ENCODE results near the gene ARL11. TPM values are rescaled to one million over a fixed set of nuclear protein-coding genes. Genes with fewer than 3 reads are reported as not detected.

The ARL11 gene
- total RNA-seq, 2 donors from 2014 or later, result 0.24 to 0.49 TPM

DNA sequence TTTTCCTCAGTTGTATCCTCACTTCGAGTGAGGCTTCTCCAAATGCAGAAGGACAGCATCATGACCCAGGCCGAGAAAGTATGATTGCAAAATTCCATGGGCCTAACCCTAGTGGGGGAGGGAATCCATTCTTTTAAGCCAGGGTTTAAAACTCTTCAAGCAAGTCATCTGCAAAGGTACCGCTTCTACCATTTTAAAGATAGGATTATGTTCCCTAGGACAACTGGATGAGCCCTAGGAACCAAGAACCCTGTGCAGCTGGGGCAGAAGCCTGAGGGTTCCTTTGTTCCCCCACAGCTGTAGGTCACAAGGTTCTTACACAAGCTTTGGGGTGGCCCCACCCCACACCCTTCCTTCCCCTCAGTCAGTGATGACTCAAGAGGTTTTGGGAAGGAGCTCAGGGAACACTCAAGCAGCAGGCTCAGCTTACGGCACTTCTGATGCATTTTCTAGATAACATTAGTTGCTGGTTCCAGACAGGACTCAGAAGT is 13.5 kb downstream of the ARL11 start:
- 89 to 92% methylated on average over 4 of the region's 4 CpGs for WGBS, 2 experiments (ENCODE audit: insufficient coverage in 1 of 2, insufficient read length in 1 of 2)
- H3K4me3 ChIP-seq (ENCODE audit: low read length), result no peak overlapping the region
- no peak overlapping the region for H3K9ac ChIP-seq (ENCODE audit: extremely low read depth, low read length, poor library complexity, severe bottlenecking)
- no peaks in the 10 kb centered on the region for H3K27me3 ChIP-seq (ENCODE audit: control insufficient read depth, insufficient read depth, low read length, poor library complexity, severe bottlenecking)
- no peak for DNase-seq
- TF ChIP-seq, protein P1, sequence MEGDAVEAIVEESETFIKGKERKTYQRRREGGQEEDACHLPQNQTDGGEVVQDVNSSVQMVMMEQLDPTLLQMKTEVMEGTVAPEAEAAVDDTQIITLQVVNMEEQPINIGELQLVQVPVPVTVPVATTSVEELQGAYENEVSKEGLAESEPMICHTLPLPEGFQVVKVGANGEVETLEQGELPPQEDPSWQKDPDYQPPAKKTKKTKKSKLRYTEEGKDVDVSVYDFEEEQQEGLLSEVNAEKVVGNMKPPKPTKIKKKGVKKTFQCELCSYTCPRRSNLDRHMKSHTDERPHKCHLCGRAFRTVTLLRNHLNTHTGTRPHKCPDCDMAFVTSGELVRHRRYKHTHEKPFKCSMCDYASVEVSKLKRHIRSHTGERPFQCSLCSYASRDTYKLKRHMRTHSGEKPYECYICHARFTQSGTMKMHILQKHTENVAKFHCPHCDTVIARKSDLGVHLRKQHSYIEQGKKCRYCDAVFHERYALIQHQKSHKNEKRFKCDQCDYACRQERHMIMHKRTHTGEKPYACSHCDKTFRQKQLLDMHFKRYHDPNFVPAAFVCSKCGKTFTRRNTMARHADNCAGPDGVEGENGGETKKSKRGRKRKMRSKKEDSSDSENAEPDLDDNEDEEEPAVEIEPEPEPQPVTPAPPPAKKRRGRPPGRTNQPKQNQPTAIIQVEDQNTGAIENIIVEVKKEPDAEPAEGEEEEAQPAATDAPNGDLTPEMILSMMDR (conservative IDR thresholded peaks at IDR 0.05), result no peak
- no peaks in the 10 kb centered on the region for H3K4me1 ChIP-seq (ENCODE audit: control insufficient read depth, insufficient read depth, low read length)
- Mint-ChIP-seq H3K27me3 (ENCODE audit: insufficient read depth) (no peaks in the 10 kb centered on the region), H3K4me1 (no peaks in the 10 kb centered on the region), H3K27ac (no peak overlapping the region), H3K4me3 (no peak overlapping the region), H3K36me3 (ENCODE audit: low read depth) (no peaks in the 10 kb centered on the region), H3K9me3 (no peaks in the 10 kb centered on the region)
- no peak overlapping the region for H3K27ac ChIP-seq (ENCODE audit: low read depth, low read length)
- H3K9me3 ChIP-seq (ENCODE audit: control insufficient read depth, low read length), result no peaks in the 10 kb centered on the region
- H3K36me3 ChIP-seq (ENCODE audit: control insufficient read depth, insufficient read depth, low read length), result no peaks in the 10 kb centered on the region

DNA sequence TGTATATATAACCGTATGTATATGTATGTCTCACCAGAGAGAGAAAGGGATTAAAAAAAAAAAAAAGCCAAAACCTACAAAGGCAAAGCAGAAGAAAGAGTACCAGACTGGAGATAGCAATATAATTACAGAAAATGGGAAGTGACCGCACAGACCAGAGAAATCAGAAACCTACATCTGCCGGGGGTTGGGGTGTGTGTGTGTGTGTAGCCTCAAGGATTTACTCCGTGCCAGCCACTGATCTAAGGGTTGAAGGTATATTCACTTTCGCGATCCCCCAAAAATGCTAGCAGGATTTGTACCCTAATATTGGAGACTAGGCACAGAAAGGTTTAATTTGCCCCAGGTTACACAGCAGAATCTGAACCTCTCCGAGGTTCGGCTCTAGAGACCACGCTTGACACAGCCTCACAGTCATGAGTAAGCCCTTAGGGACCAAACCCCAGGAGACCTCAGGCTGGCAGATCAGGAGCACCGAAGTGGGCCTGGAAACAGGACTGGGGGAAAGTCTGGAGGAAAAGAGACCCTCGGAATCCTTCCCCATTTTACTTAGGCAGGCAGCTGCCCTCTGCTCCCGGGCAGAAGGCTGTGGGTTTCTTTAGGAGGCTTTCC is 14.8 kb downstream of the ARL11 start:
- DNase-seq, result no peak
- Mint-ChIP-seq H3K36me3 (ENCODE audit: low read depth) (no peaks in the 10 kb centered on the region), H3K27ac (no peak overlapping the region), H3K4me3 (no peak overlapping the region), H3K4me1 (no peaks in the 10 kb centered on the region), H3K9me3 (no peaks in the 10 kb centered on the region), H3K27me3 (ENCODE audit: insufficient read depth) (no peaks in the 10 kb centered on the region)
- no peak overlapping the region for H3K27ac ChIP-seq (ENCODE audit: low read depth, low read length)
- no peak overlapping the region for H3K9ac ChIP-seq (ENCODE audit: extremely low read depth, low read length, poor library complexity, severe bottlenecking)
- TF ChIP-seq, protein P1 (conservative IDR thresholded peaks at IDR 0.05), result no peak
- no peak overlapping the region for H3K4me3 ChIP-seq (ENCODE audit: low read length)
- H3K4me1 ChIP-seq (ENCODE audit: control insufficient read depth, insufficient read depth, low read length), result no peaks in the 10 kb centered on the region
- no peaks in the 10 kb centered on the region for H3K27me3 ChIP-seq (ENCODE audit: control insufficient read depth, insufficient read depth, low read length, poor library complexity, severe bottlenecking)
- H3K36me3 ChIP-seq (ENCODE audit: control insufficient read depth, insufficient read depth, low read length), result no peaks in the 10 kb centered on the region
- H3K9me3 ChIP-seq (ENCODE audit: control insufficient read depth, low read length), result no peaks in the 10 kb centered on the region
- 92 to 94% methylated on average over 8 to 12 of the region's 12 CpGs for WGBS, 2 experiments (ENCODE audit: insufficient coverage in 1 of 2, insufficient read length in 1 of 2)

DNA sequence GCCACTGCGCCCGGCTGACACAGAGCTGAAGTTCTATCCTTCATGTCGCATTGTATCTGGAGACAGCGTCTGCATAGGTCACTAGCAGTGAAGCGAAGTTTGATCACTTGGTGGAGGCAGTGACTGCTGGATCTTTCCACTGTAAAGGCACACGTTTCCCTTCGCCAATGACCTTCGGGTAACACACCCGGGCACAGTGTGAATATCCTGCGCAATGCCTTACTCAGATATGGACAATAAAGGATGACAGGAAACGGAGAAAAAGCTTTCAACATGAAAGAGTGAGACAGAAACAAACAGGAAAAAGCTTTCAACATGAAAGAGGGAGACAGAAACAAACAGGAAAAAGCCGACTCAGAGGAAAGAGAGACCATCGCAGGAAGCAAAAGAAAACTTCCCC is 17.1 kb downstream of the ARL11 start:
- no peak overlapping the region for H3K4me3 ChIP-seq (ENCODE audit: low read length)
- no peak overlapping the region for H3K4me3 Mint-ChIP-seq

More for the DNA sequence above, 17.1 kb downstream of the ARL11 start:
- H3K27ac ChIP-seq (ENCODE audit: low read depth, low read length), result no peak overlapping the region
- no peaks in the 10 kb centered on the region for H3K9me3 ChIP-seq (ENCODE audit: control insufficient read depth, low read length)
- Mint-ChIP-seq H3K27me3 (ENCODE audit: insufficient read depth) (no peaks in the 10 kb centered on the region), H3K9me3 (no peaks in the 10 kb centered on the region), H3K36me3 (ENCODE audit: low read depth) (no peaks in the 10 kb centered on the region), H3K27ac (no peak overlapping the region), H3K4me1 (peaks cover 2% of the 10 kb centered on the region)
- H3K27me3 ChIP-seq (ENCODE audit: control insufficient read depth, insufficient read depth, low read length, poor library complexity, severe bottlenecking), result no peaks in the 10 kb centered on the region
- TF ChIP-seq, protein P1 (conservative IDR thresholded peaks at IDR 0.05), result no peak
- H3K9ac ChIP-seq (ENCODE audit: extremely low read depth, low read length, poor library complexity, severe bottlenecking), result no peak overlapping the region
- H3K36me3 ChIP-seq (ENCODE audit: control insufficient read depth, insufficient read depth, low read length), result no peaks in the 10 kb centered on the region
- no peak for DNase-seq
- 94 to 98% methylated on average over 11 to 12 of the region's 13 CpGs for WGBS, 2 experiments (ENCODE audit: insufficient coverage in 1 of 2, insufficient read length in 1 of 2)
- H3K4me1 ChIP-seq (ENCODE audit: control insufficient read depth, insufficient read depth, low read length), result no peaks in the 10 kb centered on the region
